IMR-90 (cell line): Measurements from ENCODE around the gene MSN. TPM values are rescaled to one million over a fixed set of nuclear protein-coding genes. Genes with fewer than 3 reads are reported as not detected.

Experiments used
- ATAC-seq: fragments of 200-7000 bp; cut with Tn5 transposase; 2 replicates; pipeline ENCODE4 v1.9.1; 2020; ENCODE audit warnings: low read depth, mild to moderate bottlenecking, moderate library complexity
- BruUV-seq: library from RNA; stranded (reverse); fragments of 400-500 nt; replicated peaks from 2 replicates; lab custom pipeline; 2021; lab: Mats Ljungman, UMichigan
- CTCF ChIA-PET: fragments of 300-600 bp; formaldehyde crosslinking; extraction: SDS; loops from one replicate; lab custom pipeline; 2021; ENCODE audit warnings: antibody characterized with exemption; lab: Yijun Ruan, JAX
- POLR2A ChIA-PET: fragments of 300-600 bp; sonication (Branson Sonifier 250); formaldehyde crosslinking; loops from one replicate; lab custom pipeline; 2022; ENCODE audit warnings: antibody characterized with exemption; ENCODE audit not compliant: unreplicated experiment; lab: Charles Lee
- DNase-seq: peaks from one replicate; pipeline ENCODE4 v3.0.0; 2013
- H2AFZ ChIP-seq: replicated peaks from 2 replicates; pipeline ENCODE3; 2013; ENCODE audit warnings: low read length, mild to moderate bottlenecking; ENCODE audit not compliant: poor library complexity
- H2AK5ac ChIP-seq: 2 replicates; pipeline ENCODE4 v1.6.1; 2013; ENCODE audit warnings: low read depth, low read length, inconsistent platforms
- H2AK9ac ChIP-seq: replicated peaks from 2 replicates; pipeline ENCODE3; 2013; ENCODE audit warnings: mild to moderate bottlenecking, low read depth, low read length, moderate library complexity; ENCODE audit not compliant: poor library complexity
- H2BK120ac ChIP-seq: 2 replicates; pipeline ENCODE4 v1.6.1; 2013; ENCODE audit warnings: low read depth, low read length, inconsistent platforms
- H2BK15ac ChIP-seq: 3 replicates; pipeline ENCODE4 v1.6.1; 2013; ENCODE audit warnings: low read depth, low read length, inconsistent platforms
- H2BK20ac ChIP-seq: 2 replicates; pipeline ENCODE4 v1.6.1; 2013; ENCODE audit warnings: low read depth, mild to moderate bottlenecking, inconsistent platforms, low read length, moderate library complexity
- H2BK5ac ChIP-seq: 2 replicates; pipeline ENCODE4 v1.6.1; 2013; ENCODE audit warnings: mild to moderate bottlenecking, low read depth, low read length, inconsistent platforms; ENCODE audit not compliant: poor library complexity, severe bottlenecking
- H3K14ac ChIP-seq: replicated peaks from 2 replicates; pipeline ENCODE4 v1.6.1; 2013; ENCODE audit warnings: low read depth, low read length, inconsistent platforms
- H3K18ac ChIP-seq: 2 replicates; pipeline ENCODE4 v1.6.1; 2013; ENCODE audit warnings: low read depth, low read length, control low read depth
- H3K23ac ChIP-seq: 2 replicates; pipeline ENCODE4 v1.6.1; 2013; ENCODE audit warnings: low read depth, low read length, inconsistent platforms
- H3K27ac ChIP-seq: 2 replicates; pipeline ENCODE4 v1.5.1; 2013; ENCODE audit warnings: mild to moderate bottlenecking, control low read depth, low read length; ENCODE audit not compliant: insufficient read depth
- H3K27me3 ChIP-seq: 2 replicates; pipeline ENCODE4 v1.6.1; 2013; ENCODE audit warnings: low read length; ENCODE audit not compliant: control insufficient read depth, insufficient read depth
- H3K36me3 ChIP-seq: 2 replicates; pipeline ENCODE4 v1.6.1; 2013; ENCODE audit warnings: low read length, mixed read lengths; ENCODE audit not compliant: control insufficient read depth, insufficient read depth
- H3K4ac ChIP-seq: 2 replicates; pipeline ENCODE4 v1.6.1; 2013; ENCODE audit warnings: low read depth, low read length, inconsistent platforms
- H3K4me1 ChIP-seq: 2 replicates; pipeline ENCODE4 v1.6.1; 2013; ENCODE audit warnings: low read length, mixed read lengths; ENCODE audit not compliant: control insufficient read depth, insufficient read depth
- H3K4me2 ChIP-seq: 2 replicates; pipeline ENCODE4 v1.6.1; 2013; ENCODE audit warnings: low read depth, mild to moderate bottlenecking, control low read depth, low read length, moderate library complexity
- H3K4me3 ChIP-seq: 2 replicates; pipeline ENCODE4 v1.5.1; 2013; ENCODE audit warnings: low read depth, mild to moderate bottlenecking, control low read depth, low read length, moderate library complexity; ENCODE audit not compliant: insufficient read depth
- H3K56ac ChIP-seq: 2 replicates; pipeline ENCODE4 v1.6.1; 2013; ENCODE audit warnings: low read length, inconsistent platforms; ENCODE audit not compliant: insufficient read depth; ENCODE audit errors: extremely low read depth
- H3K79me1 ChIP-seq, 2 experiments: 2 replicates each; pipeline ENCODE4 v1.6.1; 2013; ENCODE audit warnings: low read length in 2 of 2, inconsistent platforms in 1 of 2, low read depth in 1 of 2
- H3K9ac ChIP-seq: 2 replicates; pipeline ENCODE4 v1.6.1; 2013; ENCODE audit warnings: low read depth, low read length, control low read depth
- H3K9me1 ChIP-seq: 2 replicates; pipeline ENCODE4 v1.6.1; 2013; ENCODE audit warnings: low read length, inconsistent platforms; ENCODE audit not compliant: insufficient read depth
- H3K9me3 ChIP-seq: 2 replicates; pipeline ENCODE4 v1.6.1; 2013; ENCODE audit warnings: low read length; ENCODE audit not compliant: control insufficient read depth, insufficient read depth
- H4K20me1 ChIP-seq: 2 replicates; pipeline ENCODE4 v1.6.1; 2013; ENCODE audit warnings: low read length, inconsistent platforms; ENCODE audit not compliant: insufficient read depth
- H4K5ac ChIP-seq: 2 replicates; pipeline ENCODE4 v1.6.1; 2013; ENCODE audit warnings: mild to moderate bottlenecking, low read depth, low read length, control low read depth
- H4K8ac ChIP-seq, 2 experiments: 2 replicates each; pipeline ENCODE4 v1.6.1; 2013; ENCODE audit warnings: low read depth in 2 of 2, low read length in 2 of 2, control low read depth in 1 of 2, inconsistent platforms in 1 of 2
- H4K91ac ChIP-seq: 2 replicates; pipeline ENCODE4 v1.6.1; 2013; ENCODE audit warnings: low read depth, low read length, inconsistent platforms; ENCODE audit not compliant: insufficient read depth
- FOS ChIP-seq: fragments of 150-350 bp; IDR thresholded peaks from 2 replicates; pipeline ENCODE4 v1.6.1; 2016; ENCODE audit warnings: low read depth, low read length
- MXI1 ChIP-seq: IDR thresholded peaks from 2 replicates; pipeline ENCODE4 v1.6.1; 2012; ENCODE audit warnings: low read depth, mild to moderate bottlenecking, low read length, moderate library complexity, borderline replicate concordance
- POLR2A ChIP-seq: IDR thresholded peaks from 2 replicates; pipeline ENCODE4 v1.6.1; 2012; ENCODE audit warnings: mild to moderate bottlenecking, low read depth, low read length
- SMC3 ChIP-seq: fragments of 150-350 bp; IDR thresholded peaks from 2 replicates; pipeline ENCODE4 v1.6.1; 2016; ENCODE audit warnings: low read depth, mild to moderate bottlenecking, antibody characterized with exemption, low read length, moderate library complexity
- USF2 ChIP-seq: fragments of 150-350 bp; IDR thresholded peaks from 2 replicates; pipeline ENCODE4 v1.6.1; 2017; ENCODE audit warnings: mild to moderate bottlenecking, antibody characterized with exemption, low read length, low read depth
- WGBS, 2 experiments: methylation state at CpG; one replicate each; pipeline versions ENCODE4 v1.1.5 to v1.1.7; 2013; ENCODE audit warnings: missing lambda C conversion rate in 2 of 2; ENCODE audit not compliant: insufficient read length in 1 of 2; ENCODE audit errors: extremely low coverage in 2 of 2; 5-methylcytosine and 5-hydroxymethylcytosine counted together
- dilution Hi-C: fragments of 300-500 bp; cut with HindIII; formaldehyde crosslinking; loops from one replicate; pipeline ENCODE4 v1.14.3; 2018; ENCODE audit warnings: low sequenced_read_pairs; ENCODE audit not compliant: unreplicated experiment
- in situ Hi-C: fragments of 300-500 bp; cut with MboI; formaldehyde crosslinking; loops from 3 replicates; pipeline ENCODE4 v1.14.3; 2019; ENCODE audit warnings: low sequenced_read_pairs, inconsistent platforms, mixed read lengths
- intact Hi-C: fragments of 100-400 bp; cut with micrococcal nuclease; formaldehyde crosslinking; loops from 2 replicates; pipeline ENCODE4 v1.10.0; 2022
- polyA plus RNA-seq, 3 experiments: library from polyadenylated mRNA; depleted of rRNA; stranded (reverse); fragments of >200 nt; gene quantifications; 2 replicates each; pipeline ENCODE4 v1.2.3, GENCODE V29; 2012; ENCODE audit warnings: low replicate concordance in 1 of 3
- total RNA-seq: library from RNA; depleted of rRNA; stranded (reverse); fragments of >200 nt; gene quantifications from 2 replicates; pipeline ENCODE4 v1.2.3, GENCODE V29; 2012

The MSN gene
- total and polyA plus RNA-seq, 2 of the 4 experiments (the other 2 are of a cell fraction): 422 to 619 TPM

- Histone ChIP-seq H2AK9ac (no peak overlapping the region), H3K9me3 (peaks cover 2% of the 10 kb centered on the region), H2BK120ac (no peak overlapping the region), H2BK20ac (no peak overlapping the region), H3K9ac (no peak overlapping the region), H3K4ac (no peak overlapping the region), H3K56ac (no peak overlapping the region), H2BK5ac (no peak overlapping the region), H3K14ac (no peak overlapping the region), H2AFZ (no peak overlapping the region), H3K9me1 (no peaks in the 10 kb centered on the region; the same call in 1 of the 2 replicates), H3K27ac (no peak overlapping the region), H3K36me3 (no peaks in the 10 kb centered on the region), H3K4me1 (peaks cover 5% of the 10 kb centered on the region; the same call in 1 of the 2 replicates), H4K91ac (no peak overlapping the region), H4K5ac (no peak overlapping the region), H3K23ac (no peak overlapping the region), H3K4me3 (no peak overlapping the region), H4K8ac (no peak overlapping the region), H4K20me1 (no peaks in the 10 kb centered on the region), H3K18ac (no peak overlapping the region), H3K79me1 (no peaks in the 10 kb centered on the region), H2AK5ac (no peak overlapping the region), H3K4me2 (no peak overlapping the region), H2BK15ac (no peak overlapping the region), H3K27me3 (no peaks in the 10 kb centered on the region; the same call in 1 of the 2 replicates)
- POLR2A ChIA-PET: interaction anchor here (0.6 kb wide), 1 partner anchor 11 kb away, joined by 3 read pairs; no protein-coding TSS in a partner anchor
- ATAC-seq: no peak
- intact Hi-C loops (no loop called here), in situ Hi-C loops (no loop called here), dilution Hi-C loops (no loop called here)
- no TSS peak for BruUV-seq
- WGBS, 2 experiments: 38% methylated on average over 2 of the region's 3 CpGs; no CpG with 5 or more reads in 1 of the 2 experiments
- no peak for DNase-seq
- CTCF ChIA-PET: no interaction called here
- TF ChIP-seq USF2 (no peak), SMC3 (no peak), MXI1 (no peak), POLR2A (no peak), FOS (no peak)
Measured at GRCh38 chrX:65647801-65648200, 19.7 kb upstream of the MSN start.
